ENCODE measurements around the gene EPHA4.

DNA sequence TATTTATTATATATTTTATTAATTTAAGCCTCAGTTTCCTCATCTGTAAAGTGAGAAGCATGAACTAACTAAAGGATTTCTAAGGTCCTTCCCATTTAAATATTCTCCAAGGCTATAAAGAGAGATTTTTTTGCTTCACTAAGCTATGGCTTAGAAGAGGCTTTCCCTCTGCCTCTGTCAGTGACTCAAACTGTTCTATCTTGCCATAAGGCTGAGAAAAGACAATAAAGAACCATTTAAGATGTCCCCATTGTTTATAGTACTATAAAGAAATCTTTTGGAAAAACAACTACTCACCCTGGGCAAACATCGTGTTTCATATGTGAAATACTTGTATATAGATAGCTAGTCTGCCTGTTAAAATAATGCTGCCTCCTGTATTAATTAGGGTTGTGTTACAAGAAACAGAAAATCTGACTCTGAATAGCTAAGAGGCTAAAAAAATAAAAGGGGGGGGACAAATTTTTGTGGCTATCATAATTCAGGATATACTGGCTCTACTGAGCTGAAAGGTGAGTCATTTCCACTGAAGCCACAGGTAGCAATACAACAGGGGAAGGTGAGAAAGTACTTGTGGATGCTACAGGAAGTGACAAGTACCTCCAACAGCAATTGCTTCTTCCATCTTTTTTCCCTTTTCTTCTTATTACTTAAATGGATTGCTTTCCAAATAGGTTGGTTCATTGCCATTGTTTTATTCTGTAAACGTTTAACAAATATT is 25.4 kb downstream of the EPHA4 start:
- TF ChIP-seq, protein P1, sequence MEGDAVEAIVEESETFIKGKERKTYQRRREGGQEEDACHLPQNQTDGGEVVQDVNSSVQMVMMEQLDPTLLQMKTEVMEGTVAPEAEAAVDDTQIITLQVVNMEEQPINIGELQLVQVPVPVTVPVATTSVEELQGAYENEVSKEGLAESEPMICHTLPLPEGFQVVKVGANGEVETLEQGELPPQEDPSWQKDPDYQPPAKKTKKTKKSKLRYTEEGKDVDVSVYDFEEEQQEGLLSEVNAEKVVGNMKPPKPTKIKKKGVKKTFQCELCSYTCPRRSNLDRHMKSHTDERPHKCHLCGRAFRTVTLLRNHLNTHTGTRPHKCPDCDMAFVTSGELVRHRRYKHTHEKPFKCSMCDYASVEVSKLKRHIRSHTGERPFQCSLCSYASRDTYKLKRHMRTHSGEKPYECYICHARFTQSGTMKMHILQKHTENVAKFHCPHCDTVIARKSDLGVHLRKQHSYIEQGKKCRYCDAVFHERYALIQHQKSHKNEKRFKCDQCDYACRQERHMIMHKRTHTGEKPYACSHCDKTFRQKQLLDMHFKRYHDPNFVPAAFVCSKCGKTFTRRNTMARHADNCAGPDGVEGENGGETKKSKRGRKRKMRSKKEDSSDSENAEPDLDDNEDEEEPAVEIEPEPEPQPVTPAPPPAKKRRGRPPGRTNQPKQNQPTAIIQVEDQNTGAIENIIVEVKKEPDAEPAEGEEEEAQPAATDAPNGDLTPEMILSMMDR (IDR thresholded peaks at IDR 0.05): no peak
- no peak for TF ChIP-seq POLR2A (IDR thresholded peaks at IDR 0.05)
